HG02588 (cell line): ENCODE data around the gene FAM98C.
A peak's percentile ranks its signal among the peaks of the same experiment; 100 is the strongest.
"Not testable (repeated sequence)": the region's sequence is repeated elsewhere in the genome, so short reads cannot be mapped to it uniquely, and the experiment has no call there.

Experiments
- ATAC-seq: cut with Tn5 transposase; IDR thresholded peaks from one replicate; pipeline ENCODE4 v1.9.1; 2021; ENCODE audit warnings: mild to moderate bottlenecking, moderate library complexity; ENCODE audit not compliant: unreplicated experiment

Gene FAM98C

DNA sequence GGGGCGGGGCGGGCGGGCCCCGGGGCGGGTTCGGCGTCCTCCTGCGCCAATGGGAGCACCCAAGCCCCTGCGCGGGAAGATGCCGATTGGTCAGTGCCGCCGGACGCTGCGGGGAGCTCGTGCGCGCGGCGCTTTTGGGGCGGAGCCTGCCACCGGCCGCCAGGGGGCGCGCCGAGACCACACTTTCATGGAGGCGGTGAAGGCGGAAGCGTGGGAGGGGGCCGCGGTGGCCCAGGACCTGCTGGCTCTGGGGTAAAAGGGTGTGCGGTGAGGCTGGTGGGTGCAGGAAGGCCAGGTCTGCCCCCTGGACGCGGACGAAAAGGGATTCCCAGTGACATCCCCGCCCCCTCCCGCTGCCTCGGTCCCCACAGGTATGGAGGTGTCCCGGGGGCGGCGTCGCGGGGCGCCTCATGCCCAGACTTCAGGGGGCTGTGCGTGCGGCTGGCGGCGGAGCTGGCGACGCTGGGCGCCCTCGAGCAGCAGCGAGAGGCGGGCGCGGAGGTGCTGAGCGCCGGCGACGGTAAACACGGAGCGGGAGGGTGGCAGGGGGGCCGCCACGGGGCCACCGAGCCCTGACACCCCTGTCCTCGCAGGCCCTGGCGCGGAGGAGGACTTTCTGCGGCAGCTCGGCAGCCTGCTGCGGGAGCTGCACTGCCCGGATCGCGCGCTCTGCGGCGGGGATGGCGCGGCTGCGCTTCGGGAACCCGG is at the start of gene FAM98C:
TSS of gene FAM98C (plus strand) at position 127 of the 708 bp plus-strand sequence. CDS start at position 188, 61 bp downstream.
- ATAC-seq, result peak; percentile 84

DNA sequence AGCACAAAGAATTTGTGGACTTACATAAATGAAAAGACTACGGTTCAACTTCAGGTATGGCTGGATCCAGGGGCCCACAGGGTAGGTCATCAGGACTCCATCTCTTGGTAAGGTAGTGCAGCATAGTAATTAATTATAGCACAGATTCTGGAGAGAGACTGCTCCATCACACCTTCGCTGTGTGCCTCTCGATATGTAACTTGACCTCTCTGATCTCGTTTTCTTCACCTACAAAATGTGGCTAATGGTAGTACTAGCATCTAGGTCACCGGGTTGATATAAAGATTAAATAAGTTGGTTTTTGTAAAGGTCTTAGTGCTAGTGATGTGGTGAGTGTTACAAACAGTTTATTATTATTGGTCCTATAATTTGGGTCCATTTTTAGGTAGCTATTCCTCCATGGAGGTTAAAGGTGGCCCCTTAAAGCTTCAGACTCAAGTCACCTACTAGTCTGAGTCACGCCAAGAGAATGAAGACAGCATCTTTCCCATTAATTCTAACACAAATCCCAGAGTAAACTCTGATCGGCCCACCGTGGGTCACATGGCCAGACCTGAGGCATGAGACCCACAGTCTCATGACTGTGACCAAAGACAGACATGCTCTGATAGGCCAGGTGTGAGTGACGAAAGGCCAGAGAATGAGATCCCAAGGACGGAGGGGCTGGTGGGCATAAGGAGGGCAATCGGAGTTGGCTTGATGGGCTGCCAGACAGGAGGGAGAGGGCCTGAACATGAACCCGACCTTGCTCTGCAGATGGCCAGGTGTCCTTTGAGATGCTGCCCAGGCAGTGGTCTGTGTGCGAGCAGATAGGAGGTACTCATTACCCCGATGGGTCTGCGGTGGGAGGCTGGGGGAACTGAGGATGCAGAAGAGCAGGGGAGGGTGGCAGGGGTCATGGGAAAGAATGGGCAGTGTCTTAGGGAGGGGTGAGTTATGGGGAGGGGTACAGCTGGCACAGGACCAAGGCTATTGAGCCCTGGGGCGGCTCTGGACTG is 46.9 kb upstream of the FAM98C start:
- ATAC-seq, result no peak

DNA sequence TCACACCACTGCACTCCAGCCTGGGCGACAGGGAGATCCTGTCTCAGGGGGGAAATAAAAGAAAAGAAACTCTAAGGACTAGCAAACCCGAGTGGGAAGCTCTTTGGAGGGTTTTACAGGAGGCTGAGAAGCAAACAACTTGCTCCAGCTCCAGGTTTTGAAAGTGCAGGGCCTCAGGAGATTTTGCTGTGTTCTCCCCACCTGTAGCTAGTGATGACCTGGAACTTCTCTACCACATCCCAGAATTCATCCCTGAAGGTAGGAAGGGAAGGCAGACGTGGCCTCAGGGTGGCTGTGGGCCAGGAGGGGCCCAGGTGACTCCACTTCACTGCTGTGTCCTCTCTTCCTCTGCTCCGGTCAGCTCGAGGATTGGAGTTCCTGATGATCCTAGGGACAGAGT is 44.8 kb upstream of the FAM98C start:
- ATAC-seq, result no peak

DNA sequence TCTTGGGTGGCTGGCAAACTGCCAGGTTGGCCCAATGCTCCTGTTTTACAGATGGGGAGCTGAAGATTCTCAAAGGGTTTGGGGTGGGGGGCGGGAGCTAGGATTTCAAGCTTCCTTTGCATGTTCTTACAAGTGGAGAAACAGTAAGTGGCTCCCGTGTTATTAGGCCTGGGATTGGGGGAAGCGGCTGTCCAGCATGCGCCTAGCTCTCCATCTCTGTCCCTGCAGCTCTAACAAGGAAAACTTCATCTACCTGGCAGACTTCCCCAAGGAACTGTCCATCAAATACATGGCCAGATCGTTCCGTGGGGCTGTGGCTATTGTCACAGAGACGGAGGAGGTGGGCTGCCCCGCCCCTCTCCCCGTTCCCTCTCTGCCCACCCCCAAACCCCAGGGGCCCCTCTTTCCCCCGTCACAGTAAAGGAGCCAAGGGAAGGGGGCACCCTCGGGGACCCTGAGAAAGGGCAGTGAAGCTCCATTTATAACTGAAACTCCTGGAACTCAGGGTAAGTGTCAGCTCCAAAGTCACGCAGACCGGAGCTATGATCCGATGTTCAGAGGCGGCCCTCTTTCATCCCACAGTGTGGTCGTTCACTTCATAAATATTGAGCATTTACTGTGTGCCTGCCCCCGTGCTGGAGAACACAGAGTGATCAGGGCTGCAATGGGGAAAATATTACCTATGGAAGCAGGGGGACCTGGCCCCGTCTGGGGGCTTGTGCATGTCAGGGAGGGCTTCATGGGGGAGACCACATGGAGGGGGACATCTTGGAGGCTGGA is 43.5 kb upstream of the FAM98C start:
- ATAC-seq, result no peak

DNA sequence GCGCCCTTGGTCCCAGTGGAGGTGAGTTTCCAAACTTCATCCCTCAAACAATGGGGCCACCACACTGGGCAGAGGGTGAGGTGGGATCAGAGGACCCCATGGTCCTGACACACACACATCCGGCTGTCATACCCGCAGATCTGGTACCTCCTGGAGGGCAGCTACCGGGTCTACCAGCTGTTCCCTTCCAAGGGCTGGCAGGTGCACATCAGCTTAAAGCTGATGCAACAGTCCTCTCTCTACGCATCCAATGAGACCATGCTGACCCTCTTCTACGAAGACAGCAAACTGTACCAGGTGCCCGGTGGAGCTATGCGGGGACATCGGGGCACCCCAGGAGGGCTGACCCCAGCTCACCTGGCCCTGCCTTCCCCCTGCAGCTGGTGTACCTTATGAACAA is 42.5 kb upstream of the FAM98C start:
- ATAC-seq, result no peak

DNA sequence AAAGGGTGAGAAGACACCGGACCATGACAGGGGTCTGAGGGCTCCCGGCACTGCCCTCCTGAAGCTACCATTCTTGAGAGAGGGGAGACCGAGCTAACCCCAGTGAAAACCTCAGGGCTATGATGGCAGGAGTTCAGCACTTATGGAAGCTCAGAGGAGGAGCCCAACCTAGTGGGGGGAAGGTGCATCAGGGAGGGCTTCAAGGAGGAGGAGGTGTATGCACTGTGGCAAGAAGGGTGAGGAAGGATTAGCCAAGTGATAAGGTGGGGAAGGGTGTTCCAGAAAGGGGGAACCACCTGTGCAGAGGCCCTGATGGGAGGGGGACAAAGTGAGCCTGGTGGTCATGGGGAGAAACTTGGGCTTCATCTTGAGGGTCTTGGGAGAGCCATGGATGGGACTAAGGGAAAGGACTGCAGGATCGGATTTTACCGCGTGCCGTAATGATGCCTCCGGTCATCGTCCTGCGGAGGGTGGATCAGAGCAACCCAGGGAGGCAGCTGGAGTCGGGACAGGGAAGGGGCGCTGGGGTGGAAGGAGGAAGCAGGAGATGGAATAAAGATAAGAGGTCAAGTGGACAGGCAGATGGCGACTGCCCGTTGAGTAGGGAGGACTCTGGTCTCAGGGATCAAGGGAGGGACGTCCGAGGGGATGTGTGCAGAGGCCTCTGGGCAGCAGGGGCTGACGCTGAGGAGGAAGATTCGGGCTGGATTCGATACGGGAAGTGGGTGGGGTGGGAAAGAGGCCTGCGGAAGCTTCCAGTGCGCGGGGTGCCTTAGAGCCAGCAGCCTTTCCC is 41.9 kb upstream of the FAM98C start:
- ATAC-seq, result no peak

DNA sequence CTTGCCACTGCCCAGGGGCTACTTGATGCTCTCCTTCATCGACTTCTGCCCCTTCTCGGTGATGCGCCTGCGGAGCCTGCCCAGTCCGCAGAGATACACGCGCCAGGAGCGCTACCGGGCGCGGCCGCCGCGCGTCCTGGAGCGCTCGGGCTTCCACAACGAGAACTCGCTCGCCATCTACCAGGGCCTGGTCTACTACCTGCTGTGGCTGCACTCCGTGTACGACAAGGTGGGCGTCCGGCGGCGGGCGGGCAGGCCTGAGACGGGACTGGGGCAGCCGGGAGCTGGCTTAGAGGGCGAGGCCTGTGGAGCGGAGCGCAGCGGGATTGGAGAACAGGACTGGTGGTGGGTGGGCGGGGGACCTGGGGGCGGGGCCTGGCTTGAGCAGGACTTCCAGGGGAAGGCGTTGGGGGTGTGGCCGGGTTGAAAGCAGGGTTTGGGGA is 41.2 kb upstream of the FAM98C start:
- ATAC-seq, result no peak

DNA sequence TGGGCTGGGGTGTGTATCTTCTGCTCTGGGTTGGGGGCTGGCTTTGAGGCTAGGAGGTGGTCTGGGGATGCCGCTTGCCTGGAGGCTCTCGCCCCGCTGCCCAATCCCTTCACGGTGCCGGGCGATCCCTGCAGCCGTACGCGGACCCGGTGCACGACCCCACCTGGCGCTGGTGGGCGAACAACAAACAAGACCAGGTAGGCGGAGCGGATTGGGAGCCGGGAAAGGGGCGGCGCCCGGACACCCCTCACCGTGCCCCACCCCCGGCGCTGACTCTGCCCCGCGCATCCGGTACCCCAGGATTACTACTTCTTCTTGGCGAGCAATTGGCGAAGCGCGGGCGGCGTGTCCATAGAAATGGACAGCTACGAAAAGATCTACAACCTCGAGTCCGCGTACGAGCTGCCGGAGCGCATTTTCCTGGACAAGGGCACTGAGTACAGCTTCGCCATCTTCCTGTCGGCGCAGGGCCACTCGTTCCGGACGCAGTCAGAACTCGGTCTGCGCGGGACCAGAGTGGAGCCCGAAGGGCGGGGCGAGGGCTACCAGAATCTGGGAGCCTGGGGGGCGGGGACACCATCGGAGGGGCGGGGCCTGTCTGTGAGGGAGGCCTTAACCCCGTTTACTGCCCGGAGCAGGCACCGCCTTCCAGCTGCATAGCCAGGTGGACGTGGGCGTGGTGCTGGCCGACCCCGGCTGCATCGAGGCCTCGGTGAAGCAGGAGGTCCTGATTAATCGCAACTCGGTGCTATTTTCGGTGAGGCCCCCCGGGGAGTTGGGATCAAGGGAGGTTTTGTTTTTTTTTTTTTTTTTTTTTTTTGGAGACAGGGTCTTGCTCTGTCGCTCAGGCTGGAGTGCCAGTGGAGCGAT is 40.6 kb upstream of the FAM98C start:
- no peak for ATAC-seq

DNA sequence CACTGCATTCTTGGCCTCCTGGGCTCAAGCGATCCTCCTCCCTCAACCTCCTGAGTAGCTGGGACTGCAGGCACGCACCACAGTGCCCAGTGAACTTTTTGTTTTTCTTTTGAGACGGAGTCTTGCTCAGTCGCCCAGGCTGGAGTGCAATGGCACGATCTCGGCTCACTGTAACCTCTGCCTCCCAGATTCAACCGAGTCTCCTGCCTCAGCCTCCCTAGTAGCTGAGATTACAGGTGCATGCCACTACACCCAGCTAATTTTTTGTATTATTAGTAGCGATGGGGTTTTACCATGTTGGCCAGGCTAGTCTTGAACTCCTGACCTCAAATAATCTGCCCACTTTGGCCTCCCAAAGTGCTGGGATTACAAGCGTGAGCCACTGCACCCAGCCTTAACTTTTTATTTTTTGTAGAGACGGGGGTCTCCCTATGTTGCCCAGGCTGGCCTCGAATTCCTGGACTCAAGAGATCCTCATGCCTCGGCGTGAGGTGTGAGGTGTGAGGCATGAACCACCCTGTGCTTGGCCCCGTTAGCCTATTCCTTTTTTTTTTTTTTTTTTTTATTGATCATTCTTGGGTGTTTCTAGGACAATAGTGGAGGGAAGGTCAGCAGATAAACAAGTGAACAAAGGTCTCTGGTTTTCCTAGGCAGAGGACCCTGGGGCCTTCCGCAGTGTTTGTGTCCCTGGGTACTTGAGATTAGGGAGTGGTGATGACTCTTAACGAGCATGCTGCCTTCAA is 39.8 kb upstream of the FAM98C start:
- not testable (repeated sequence) for ATAC-seq

DNA sequence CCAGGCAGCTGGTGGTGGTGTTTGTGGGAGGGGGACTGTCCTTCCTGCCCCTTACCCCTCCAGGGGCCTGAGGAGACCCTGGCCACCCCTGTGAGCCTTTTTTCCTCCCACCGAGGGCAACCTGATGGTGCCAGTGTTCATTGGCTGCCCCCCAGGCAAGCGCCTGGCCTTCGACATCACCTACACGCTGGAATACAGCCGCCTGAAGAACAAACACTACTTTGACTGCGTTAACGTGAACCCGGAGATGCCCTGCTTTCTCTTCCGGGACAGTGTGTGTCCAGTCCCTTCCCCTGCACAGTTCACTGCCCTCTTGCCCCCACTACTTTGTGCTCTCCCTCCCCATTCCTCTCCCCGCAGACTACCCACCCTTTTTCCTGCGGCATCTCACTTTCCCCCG is 35.9 kb upstream of the FAM98C start:
- no peak for ATAC-seq

DNA sequence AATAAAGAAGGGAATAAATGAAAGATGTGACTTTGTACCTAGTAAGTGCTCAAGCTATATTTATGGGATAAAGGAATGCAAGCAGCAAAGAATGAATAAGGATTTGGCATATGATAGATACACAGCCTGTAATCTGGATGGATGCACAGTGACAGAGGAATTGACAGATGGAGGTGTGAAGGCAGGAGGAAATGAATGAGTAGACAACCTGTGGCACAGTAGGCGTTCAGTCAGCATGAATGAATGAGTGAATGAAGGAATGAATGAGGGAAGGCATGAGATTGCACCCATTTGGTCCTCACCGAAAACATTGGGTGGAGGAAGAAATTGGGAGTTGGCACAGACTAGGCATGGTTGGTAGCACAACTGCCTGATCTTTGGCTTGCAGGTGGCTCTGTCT is 33.3 kb upstream of the FAM98C start:
- ATAC-seq, result no peak

DNA sequence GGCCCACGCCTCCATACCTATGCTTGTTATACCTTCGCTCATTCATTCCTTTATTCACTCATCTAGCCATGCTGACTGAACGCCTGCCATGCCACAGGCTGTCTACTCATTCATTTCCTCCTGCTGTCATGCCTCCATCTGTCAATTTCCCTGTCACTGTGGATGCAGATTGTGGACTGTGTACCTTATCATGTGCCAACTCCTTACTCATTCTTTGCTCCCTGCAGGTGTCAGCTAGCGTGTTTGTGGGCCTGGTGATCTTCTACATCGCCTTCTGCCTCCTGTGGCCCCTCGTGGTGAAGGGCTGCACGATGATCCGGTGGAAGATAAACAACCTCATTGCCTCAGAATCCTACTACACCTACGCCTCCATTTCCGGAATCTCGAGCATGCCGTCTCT is 32.6 kb upstream of the FAM98C start:
- no peak for ATAC-seq

DNA sequence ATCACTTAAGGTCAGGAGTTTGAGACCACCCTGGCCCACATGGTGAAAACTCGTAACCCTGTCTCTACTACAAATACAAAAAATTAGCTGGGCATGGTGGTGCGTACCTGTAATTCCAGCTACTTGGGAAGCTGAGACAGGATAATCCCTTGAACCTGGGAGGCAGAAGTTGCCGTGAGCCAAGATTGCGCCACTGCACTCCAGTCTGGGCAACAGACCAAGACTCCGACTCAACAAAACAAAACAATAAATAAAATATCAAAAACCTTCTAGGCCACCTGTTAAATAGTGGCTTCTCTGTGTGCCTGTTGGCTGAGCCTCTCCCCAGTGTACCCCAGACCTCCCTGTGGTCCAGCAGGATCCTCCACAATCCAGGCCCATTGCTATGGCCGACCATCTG is 31.8 kb upstream of the FAM98C start:
- no peak for ATAC-seq

DNA sequence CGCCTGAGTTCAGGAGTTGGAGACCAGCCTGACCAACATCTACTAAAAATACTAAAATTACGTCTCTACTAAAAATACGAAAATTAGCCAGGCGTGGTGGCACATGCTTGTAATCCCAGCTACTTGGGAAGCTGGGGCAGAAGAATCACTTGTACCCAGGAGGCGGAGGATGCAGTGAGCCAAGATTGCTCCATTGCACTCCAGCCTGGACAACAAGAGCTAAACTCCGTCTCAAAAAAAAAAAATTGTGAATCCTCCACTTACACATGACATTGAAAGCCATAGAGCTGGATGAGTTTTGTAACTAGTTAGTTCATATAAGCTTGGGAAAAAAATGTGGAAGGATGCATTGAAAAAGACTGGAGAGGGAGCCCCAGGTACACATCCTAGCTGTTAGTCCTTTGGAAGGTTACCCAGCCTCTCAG is 29.0 kb upstream of the FAM98C start:
- no peak for ATAC-seq

DNA sequence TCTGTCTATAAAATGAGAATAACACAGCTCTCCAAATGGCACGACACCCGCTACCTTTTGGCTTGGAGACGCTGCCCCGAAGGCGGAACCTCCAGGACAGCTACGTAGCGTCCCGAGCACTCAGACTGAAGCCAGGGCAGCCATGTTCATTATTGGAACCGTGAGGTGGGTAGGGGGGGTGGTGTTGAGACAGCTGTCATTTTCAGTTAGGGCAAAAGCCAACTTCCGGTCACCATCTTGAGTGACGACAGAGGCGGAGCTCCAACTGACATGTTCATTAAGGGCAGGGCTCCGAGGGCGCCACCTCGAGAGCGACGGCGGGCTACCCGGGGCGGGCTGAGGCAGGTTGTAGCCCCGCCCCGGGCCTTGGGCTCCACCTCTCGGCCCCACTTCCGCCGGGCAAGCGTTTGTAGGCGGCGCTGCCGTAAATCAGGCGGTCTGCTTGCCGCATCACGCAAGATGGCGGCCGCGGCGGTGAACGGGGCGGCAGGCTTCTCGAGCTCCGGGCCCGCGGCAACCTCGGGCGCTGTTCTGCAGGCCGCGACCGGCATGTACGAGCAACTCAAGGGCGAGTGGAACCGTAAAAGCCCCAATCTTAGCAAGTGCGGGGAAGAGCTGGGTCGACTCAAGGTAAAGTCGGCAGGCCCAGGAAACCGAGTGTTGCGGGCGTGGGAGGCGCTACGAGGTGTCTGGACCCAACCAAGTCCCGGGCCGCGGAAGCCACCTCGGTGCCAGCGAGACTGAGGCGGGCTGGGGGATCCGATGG is 28.4 kb upstream of the FAM98C start, which contains the start of gene PSMD8:
TSS of gene PSMD8 (plus strand) at position 240 of the 766 bp plus-strand sequence. CDS start at position 271, 31 bp downstream.
- ATAC-seq, result peak; percentile 91

DNA sequence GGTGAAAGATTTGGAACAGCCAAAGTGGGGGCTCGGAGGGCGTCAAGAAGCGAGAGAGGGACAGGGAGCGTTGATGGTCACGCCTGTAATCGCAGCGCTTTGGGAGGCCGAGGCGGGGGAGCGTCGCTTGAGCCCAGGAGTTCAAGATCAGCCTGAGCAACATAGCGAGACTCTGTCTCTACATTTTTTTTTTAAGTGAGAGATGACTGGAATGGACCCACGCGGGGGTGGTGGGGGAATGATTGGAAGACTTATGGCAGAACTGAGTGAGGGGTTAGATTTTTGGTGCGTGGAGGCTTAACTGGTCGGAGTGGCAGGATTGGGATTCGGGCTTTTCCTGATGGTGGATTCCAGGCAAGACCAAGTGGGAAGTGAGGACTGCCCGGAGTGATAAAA is 27.8 kb upstream of the FAM98C start:
- no peak for ATAC-seq

DNA sequence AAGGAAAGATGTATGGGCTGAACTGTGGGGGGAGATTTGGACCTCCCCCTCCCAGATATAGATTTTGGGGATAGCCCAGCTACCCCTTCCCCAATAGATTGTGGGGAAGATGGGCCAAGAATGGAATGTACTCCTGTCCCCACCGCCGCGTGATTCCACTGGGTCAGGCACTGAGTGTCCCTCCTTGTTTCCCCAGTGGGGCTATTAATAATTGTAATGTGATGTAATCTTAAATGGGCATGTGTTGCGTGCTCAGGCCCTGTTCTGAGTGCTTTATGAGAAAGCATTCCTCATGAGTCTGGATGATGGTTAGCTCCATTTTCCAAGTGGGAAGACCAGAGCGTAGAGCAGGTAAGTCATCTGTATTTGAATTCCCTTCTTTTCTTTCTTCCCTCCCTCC is 27.1 kb upstream of the FAM98C start:
- no peak for ATAC-seq

DNA sequence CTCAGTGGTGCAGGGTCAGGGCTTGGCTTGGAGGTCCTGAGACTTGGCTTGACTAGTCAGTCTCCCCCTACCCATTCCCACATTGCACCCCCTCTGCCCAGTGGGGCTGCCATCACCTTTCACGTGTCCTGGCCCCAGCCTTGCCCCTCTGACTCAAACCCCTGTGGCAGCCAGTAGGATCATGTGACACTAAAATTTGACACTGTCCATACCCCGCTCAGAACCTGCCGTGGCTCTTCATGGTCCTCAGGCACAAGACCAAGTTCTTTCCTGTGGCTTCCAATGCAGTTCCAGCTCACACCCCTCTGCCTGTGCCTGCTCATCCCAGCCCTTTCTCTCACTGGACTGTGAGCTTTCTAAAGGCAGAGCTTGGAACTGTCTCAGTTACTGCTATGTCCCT is 26.3 kb upstream of the FAM98C start:
- no peak for ATAC-seq
